Activated CD4-positive, alpha-beta memory T cell treated with anti-CD3 and anti-CD28 coated beads for 36 hours (primary cell): Measurements from ENCODE around the gene ZNRF3. TPM values are rescaled to one million over a fixed set of nuclear protein-coding genes. Genes with fewer than 3 reads are reported as not detected.
"Not testable (repeated sequence)": the region's sequence is repeated elsewhere in the genome, so short reads cannot be mapped to it uniquely, and the experiment has no call there.

Source experiments
- CTCF ChIA-PET: fragments of 350-600 bp; sonication (Branson Sonifier 250); formaldehyde crosslinking; loops from one replicate; lab custom pipeline; 2021; ENCODE audit warnings: antibody characterized with exemption, inconsistent platforms; lab: Charles Lee
- POLR2A ChIA-PET: fragments of 350-600 bp; sonication (Branson Sonifier 250); formaldehyde crosslinking; loops from one replicate; lab custom pipeline; 2021; ENCODE audit warnings: antibody characterized with exemption; lab: Charles Lee
- DNase-seq: peaks from one replicate; pipeline ENCODE4 v3.0.0-alpha.2; 2020
- H3K27ac Mint-ChIP-seq: one replicate; pipeline ENCODE4 v1.8.0; 2021; ENCODE audit warnings: mixed read lengths
- H3K27me3 Mint-ChIP-seq: one replicate; pipeline ENCODE4 v1.8.0; 2021; ENCODE audit warnings: mixed read lengths
- H3K36me3 Mint-ChIP-seq: one replicate; pipeline ENCODE4 v1.8.0; 2021; ENCODE audit warnings: mixed read lengths
- H3K4me1 Mint-ChIP-seq: one replicate; pipeline ENCODE4 v1.8.0; 2021; ENCODE audit warnings: low read depth, mixed read lengths
- H3K4me3 Mint-ChIP-seq: one replicate; pipeline ENCODE4 v1.8.0; 2021; ENCODE audit warnings: mild to moderate bottlenecking, mixed read lengths
- H3K9me3 Mint-ChIP-seq: one replicate; pipeline ENCODE4 v1.8.0; 2021; ENCODE audit warnings: mixed read lengths
- intact Hi-C: fragments of 100-400 bp; cut with micrococcal nuclease; formaldehyde crosslinking; loops from one replicate; pipeline ENCODE4 v1.15.1; 2023
- total RNA-seq, 2 experiments: library from RNA; stranded (reverse); gene quantifications; one replicate each; pipeline ENCODE4 v1.2.3, GENCODE V29; 2021

The ZNRF3 gene
- total RNA-seq, 2 experiments from 2014 or later, result 1.3 to 1.5 TPM

DNA sequence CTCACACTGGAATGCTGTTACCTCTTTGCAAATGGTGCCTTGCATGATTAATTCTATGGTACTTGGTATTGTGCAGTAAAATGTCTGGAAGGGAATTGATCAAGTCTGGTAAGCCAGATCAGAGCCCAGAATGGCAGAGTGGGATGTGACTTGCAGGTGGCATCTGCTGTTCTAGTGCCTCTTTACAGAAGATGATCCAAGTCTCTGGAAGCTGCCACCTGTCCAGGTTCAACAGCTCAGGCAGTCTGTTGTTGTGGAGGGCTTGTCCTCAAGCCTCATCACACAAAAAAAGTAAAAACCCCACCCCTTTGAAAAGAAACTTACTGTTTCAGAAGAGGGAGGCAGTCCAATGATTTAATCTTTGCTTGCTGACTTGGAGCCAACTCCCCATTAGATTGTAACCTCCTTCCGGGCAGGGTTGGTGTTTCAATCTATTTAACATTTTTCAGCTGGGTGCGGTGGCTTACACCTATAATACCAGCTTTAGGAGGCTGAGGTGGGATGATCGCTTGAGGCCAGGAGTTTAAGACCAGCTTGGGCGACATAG, 17.1 kb downstream of the ZNRF3 start:
- CTCF ChIA-PET, result interaction anchor here (1.2 kb wide), 1 partner anchor 45 kb away, joined by 3 read pairs; no protein-coding TSS in a partner anchor

DNA sequence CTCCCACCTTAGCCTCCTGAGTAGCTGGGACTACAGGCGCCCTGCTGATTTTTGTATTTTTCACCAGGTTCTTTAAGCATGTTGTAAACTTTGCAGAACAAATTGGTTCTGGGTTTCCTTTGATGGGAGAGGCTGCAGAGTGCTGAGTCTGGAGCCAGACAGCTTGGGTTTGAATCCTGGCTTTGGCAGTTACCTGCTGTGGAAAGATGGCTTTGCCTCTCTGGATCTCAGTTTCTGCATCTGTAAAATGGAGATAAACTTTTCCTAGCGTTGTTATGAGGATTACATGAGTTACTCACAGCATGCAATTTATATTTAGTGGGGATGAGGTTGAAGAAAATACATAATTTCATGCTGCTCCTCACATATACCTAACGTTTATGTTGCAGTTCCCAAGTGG, 19.1 kb downstream of the ZNRF3 start:
- intact Hi-C loops, result no loop called here
- Mint-ChIP-seq H3K4me1 (peaks cover 19% of the 10 kb centered on the region), H3K36me3 (no peaks in the 10 kb centered on the region), H3K9me3 (no peaks in the 10 kb centered on the region), H3K4me3 (no peak overlapping the region), H3K27ac (no peak overlapping the region), H3K27me3 (peaks cover 36% of the 10 kb centered on the region)
- DNase-seq, result no peak
- ChIA-PET CTCF (no interaction called here), POLR2A (no interaction called here)

More for the DNA sequence above, 17.1 kb downstream of the ZNRF3 start:
- no peak for DNase-seq
- peaks cover 25% of the 10 kb centered on the region for H3K27me3 Mint-ChIP-seq
- H3K36me3 Mint-ChIP-seq, result no peaks in the 10 kb centered on the region
- no peak overlapping the region for H3K27ac Mint-ChIP-seq
- intact Hi-C loops, result no loop called here
- POLR2A ChIA-PET, result interaction anchor here (0.5 kb wide), 1 partner anchor 40 kb away, joined by 4 read pairs; no protein-coding TSS in a partner anchor
- peaks cover 11% of the 10 kb centered on the region for H3K4me1 Mint-ChIP-seq
- no peak overlapping the region for H3K4me3 Mint-ChIP-seq
- no peaks in the 10 kb centered on the region for H3K9me3 Mint-ChIP-seq

DNA sequence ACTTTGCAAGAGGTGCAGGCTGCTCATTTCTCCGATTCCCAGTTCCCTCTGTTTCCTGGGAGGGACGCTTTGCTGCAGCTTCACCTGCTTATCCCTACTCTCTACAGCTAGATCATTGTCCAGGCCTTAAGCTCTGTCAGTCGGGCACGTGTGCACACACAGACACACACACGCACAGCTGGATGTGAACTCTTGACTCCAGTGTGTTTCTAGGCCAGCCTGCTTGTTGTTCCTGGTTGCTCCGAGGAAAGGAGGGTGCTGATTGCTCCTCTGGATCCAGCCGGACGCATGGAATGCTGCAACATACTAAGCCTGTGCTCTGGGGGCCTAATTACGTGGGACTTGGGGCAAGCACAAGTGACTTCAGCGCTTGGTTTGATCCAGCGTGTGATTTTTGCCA, 19.7 kb downstream of the ZNRF3 start:
- Mint-ChIP-seq H3K27ac (no peak overlapping the region), H3K4me3 (no peak overlapping the region), H3K9me3 (no peaks in the 10 kb centered on the region), H3K36me3 (no peaks in the 10 kb centered on the region), H3K27me3 (peaks cover 37% of the 10 kb centered on the region), H3K4me1 (peaks cover 24% of the 10 kb centered on the region)
- CTCF ChIA-PET, result no interaction called here
- DNase-seq, result no peak
- POLR2A ChIA-PET, result no interaction called here
- intact Hi-C loops, result no loop called here

DNA sequence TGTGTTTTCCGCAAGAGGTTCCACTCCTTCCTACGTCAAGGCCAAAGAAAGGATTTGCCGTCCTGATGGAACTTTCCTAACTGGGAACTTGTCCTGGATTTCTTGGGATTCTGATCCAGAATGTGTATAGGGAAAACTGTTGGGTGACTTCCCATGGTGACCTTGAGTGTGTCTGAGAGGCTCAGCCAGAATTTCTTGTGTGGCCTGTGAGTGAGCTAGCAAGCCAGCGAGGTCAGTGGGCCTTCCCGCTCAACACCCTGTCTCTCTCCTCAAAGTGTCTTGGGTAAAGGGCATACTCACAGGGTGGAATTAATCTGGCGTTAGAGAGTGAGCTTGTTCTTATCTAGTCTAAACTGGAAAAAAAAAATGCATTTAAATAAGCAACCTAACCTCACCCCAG, 20.4 kb downstream of the ZNRF3 start:
- CTCF ChIA-PET, result interaction anchor here (0.9 to 1.1 kb wide), 2 partner anchors 48 to 166 kb away, joined by 3 to 5 read pairs; no protein-coding TSS in a partner anchor

DNA sequence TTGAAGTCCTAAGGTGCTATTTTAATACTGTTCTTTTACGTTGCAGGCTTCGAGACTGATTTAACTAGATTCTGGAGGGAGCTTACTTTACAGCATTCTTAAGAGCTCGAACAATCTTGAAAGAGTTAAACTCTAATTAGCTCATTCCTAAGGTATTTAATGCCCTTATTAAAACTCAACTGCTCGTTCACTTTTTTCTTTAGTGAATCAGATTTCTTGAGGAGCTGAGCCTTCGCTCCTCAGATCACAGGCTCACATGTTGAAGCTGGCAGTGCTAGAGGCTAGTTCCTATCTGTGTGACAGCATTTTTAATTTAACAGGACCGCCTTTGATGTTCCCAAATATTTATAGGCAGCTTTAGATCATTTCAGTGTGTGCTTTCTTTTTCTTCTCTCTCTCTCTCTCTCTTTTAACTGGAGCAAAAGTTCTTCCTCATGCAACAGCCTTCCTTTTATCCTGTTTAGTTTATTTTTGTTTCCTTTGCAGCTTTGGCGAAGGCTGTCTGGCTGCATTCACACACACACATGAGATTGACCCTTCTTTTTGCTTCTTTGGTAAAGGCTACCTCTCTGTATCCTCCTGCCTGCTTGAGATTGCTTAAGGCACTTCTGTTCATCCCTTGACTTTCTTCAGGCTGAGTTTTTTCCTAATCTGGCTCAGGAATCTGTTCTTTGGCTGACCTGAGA, 21.0 kb downstream of the ZNRF3 start:
- no peak overlapping the region for H3K4me3 Mint-ChIP-seq
- POLR2A ChIA-PET, result interaction anchor here (1.9 kb wide), 1 partner anchor 53 kb away, joined by 4 read pairs; no protein-coding TSS in a partner anchor
- H3K36me3 Mint-ChIP-seq, result no peaks in the 10 kb centered on the region
- peaks cover 32% of the 10 kb centered on the region for H3K4me1 Mint-ChIP-seq
- no peak overlapping the region for H3K27ac Mint-ChIP-seq
- intact Hi-C loops, result no loop called here
- peaks cover 37% of the 10 kb centered on the region for H3K27me3 Mint-ChIP-seq
- DNase-seq, result no peak
- peaks cover 2% of the 10 kb centered on the region for H3K9me3 Mint-ChIP-seq
- CTCF ChIA-PET, result interaction anchor here (0.9 to 1.1 kb wide), 2 partner anchors 49 to 165 kb away, joined by 3 to 5 read pairs; no protein-coding TSS in a partner anchor

More for the DNA sequence above, 20.4 kb downstream of the ZNRF3 start:
- Mint-ChIP-seq H3K36me3 (no peaks in the 10 kb centered on the region), H3K4me1 (peaks cover 30% of the 10 kb centered on the region), H3K27me3 (peaks cover 37% of the 10 kb centered on the region), H3K4me3 (no peak overlapping the region), H3K9me3 (no peaks in the 10 kb centered on the region), H3K27ac (no peak overlapping the region)
- DNase-seq, result no peak
- POLR2A ChIA-PET, result no interaction called here
- intact Hi-C loops, result no loop called here

DNA sequence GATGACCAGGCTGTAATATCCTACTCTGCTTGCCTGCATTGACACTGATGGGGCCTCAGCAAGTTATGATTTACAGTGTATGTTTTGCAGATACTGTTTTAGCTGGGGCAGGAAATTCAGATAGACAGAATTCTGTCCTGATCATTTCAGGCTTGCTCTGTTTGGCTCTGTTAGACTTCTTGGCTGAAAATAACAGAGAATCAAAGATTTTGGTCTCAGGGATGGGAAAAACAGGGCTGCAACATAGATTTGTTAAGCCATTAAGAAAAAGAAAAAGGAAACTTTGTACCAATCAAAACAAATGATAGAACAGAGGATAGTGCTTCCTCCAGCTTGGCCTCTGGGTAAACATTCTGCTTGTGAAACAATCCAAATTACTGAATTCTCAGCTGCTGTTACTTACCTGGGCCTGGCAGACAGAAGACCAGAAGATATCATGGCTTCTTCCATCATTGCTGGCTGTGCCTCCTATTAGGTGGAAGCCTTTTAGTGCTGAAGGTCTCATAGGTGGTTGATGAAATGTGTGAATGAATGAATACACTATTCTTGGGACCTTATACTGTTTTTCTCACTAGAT, 22.0 kb downstream of the ZNRF3 start:
- no peak overlapping the region for H3K4me3 Mint-ChIP-seq
- H3K27me3 Mint-ChIP-seq, result peaks cover 40% of the 10 kb centered on the region
- intact Hi-C loops, result loop anchor here (5.0 kb wide), 1 partner anchor 262 kb away; no protein-coding TSS in a partner anchor
- no peak for DNase-seq
- peaks cover 32% of the 10 kb centered on the region for H3K4me1 Mint-ChIP-seq
- POLR2A ChIA-PET, result interaction anchor here (0.5 to 1.9 kb wide), 2 partner anchors 52 to 483 kb away, joined by 3 to 4 read pairs; no protein-coding TSS in a partner anchor
- no peak overlapping the region for H3K27ac Mint-ChIP-seq
- H3K36me3 Mint-ChIP-seq, result no peaks in the 10 kb centered on the region
- H3K9me3 Mint-ChIP-seq, result peaks cover 3% of the 10 kb centered on the region
- CTCF ChIA-PET, result interaction anchor here (0.7 to 0.9 kb wide), 2 partner anchors 61 to 135 kb away, joined by 3 to 4 read pairs; no protein-coding TSS in a partner anchor

DNA sequence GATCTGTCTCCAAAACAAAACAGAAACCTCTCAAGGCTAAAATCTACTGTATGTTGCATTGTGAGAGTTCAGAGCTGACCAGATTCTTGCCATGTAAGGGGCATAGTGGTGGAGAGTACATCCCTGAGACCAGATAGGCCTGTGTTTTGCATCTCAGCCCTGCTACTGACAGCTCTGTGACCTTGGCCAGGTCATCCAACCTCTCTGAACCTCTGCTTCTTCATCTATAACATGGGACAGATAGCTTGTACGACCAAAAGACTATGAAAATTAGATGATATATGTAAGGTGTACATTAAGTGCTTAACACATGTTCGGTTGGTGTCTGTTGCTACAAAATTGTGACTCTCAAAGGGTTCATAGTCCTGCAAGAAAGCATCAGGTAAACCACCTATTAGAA, 22.9 kb downstream of the ZNRF3 start:
- ChIA-PET POLR2A (interaction anchor here (1.9 kb wide), 1 partner anchor 51 kb away, joined by 4 read pairs; no protein-coding TSS in a partner anchor), CTCF (interaction anchor here (0.6 to 1.3 kb wide), 2 partner anchors 305 to 1020 kb away, joined by 3 to 4 read pairs; no protein-coding TSS in a partner anchor)
- DNase-seq, result no peak
- Mint-ChIP-seq H3K4me3 (no peak overlapping the region), H3K4me1 (peaks cover 34% of the 10 kb centered on the region), H3K9me3 (peaks cover 3% of the 10 kb centered on the region), H3K27me3 (peaks cover 46% of the 10 kb centered on the region), H3K27ac (no peak overlapping the region), H3K36me3 (no peaks in the 10 kb centered on the region)
- intact Hi-C loops, result loop anchor here (5.0 kb wide), 1 partner anchor 261 kb away; no protein-coding TSS in a partner anchor

DNA sequence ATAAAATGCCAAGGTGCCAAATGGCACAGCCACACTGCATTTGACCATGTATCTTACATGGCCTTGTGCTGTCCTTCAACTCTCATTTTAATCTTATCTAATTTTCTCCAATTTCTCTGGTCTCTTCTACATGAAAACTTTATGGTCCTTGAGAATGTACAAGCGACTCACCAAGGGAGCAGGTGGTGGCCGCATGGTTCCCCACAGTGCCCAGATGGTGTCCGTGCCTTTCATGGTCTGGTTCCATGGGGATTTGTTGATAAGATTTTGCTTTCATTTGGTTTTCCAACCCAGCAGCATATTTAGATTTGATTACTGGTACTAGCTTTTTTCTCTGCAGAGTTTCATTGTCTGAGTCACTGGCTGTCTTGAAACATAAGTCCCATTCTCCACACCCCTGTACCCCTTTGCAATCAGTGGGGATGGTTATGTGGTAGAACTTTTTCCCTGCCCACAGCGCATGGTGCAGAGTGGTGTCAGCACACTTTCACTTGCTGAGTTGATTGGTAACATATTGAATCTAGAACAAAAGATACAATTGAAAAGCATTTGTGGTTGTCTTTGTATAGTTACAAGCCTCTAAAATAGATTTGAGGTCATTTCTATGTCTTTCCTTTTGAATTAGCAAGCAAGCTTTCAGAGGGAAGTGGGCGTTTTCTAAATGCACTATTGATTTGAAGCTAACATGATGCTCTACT, 24.1 kb downstream of the ZNRF3 start:
- H3K4me3 Mint-ChIP-seq, result no peak overlapping the region
- H3K9me3 Mint-ChIP-seq, result peaks cover 3% of the 10 kb centered on the region
- peaks cover 34% of the 10 kb centered on the region for H3K4me1 Mint-ChIP-seq
- H3K27ac Mint-ChIP-seq, result peak overlapping the region; percentile 70
- intact Hi-C loops, result loop anchor here (1.0 to 5.0 kb wide), 2 partner anchors 48 to 260 kb away; no protein-coding TSS in a partner anchor
- peak; percentile 89 for DNase-seq
- H3K36me3 Mint-ChIP-seq, result no peaks in the 10 kb centered on the region
- POLR2A ChIA-PET, result interaction anchor here (1.3 to 2.0 kb wide), 2 partner anchors 107 to 110 kb away, joined by 3 to 6 read pairs; partner anchors contain the start of gene XBP1
- CTCF ChIA-PET, result interaction anchor here (1.0 to 1.1 kb wide), 2 partner anchors 20 to 52 kb away, joined by 3 read pairs; no protein-coding TSS in a partner anchor
- H3K27me3 Mint-ChIP-seq, result peaks cover 44% of the 10 kb centered on the region

DNA sequence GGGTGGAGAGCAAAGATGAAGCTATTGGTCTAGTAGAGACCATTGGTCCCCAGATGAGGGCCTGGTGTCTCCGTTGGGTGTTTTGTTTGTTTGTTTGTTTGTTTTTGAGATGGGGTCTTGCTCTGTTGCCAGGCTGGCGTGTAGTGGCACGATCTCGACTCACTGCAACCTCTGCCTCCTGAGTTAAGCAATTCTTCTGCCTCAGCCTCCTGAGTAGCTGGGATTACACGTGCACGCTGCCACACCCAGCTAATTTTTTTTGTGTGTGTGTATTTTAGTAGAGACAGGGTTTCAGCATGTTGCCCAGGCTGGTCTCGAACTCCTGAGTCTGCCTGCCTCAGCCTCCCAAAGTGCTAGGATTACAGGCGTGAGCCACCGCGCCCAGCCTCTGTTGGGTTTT, 25.4 kb downstream of the ZNRF3 start:
- Mint-ChIP-seq H3K27me3 (peaks cover 46% of the 10 kb centered on the region), H3K27ac (peak overlapping the region; percentile 45), H3K4me1 (peaks cover 34% of the 10 kb centered on the region)
- ChIA-PET POLR2A (interaction anchor here (0.6 to 2.0 kb wide), 4 partner anchors 105 to 122 kb away, joined by 3 to 6 read pairs (median 4); partner anchors contain the start of gene XBP1), CTCF (interaction anchor here (0.7 to 1.8 kb wide), 3 partner anchors 53 to 1478 kb away, joined by 3 to 7 read pairs (median 5); partner anchors contain the start of gene RNF215)
- not testable (repeated sequence) for H3K9me3 Mint-ChIP-seq, H3K4me3 Mint-ChIP-seq, H3K36me3 Mint-ChIP-seq, DNase-seq
- intact Hi-C loops, result loop anchor here (1.0 to 5.0 kb wide), 4 partner anchors 26 to 258 kb away; partner anchors contain the start of gene ZNRF3

DNA sequence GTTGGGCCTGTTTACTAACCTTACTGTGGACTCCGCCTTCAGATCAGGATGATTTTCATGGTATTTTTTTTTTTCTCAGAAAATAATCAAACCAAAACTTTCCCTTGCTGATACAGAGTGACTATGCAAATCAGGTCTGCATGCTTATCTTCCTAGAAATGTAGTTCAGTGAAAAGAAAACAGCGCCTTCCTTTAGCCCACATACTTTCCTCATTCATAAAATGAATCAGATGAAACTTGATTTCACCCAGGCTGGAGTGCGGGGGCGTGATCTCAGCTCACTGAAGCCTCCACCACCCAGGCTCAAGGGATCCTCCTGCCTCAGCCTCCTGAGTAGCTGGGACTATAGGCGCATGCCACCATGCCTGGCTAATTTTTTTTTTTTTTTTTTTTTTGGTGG, 26.0 kb downstream of the ZNRF3 start:
- H3K4me1 Mint-ChIP-seq, result peaks cover 34% of the 10 kb centered on the region

More for the DNA sequence above, 26.0 kb downstream of the ZNRF3 start:
- Mint-ChIP-seq H3K36me3 (no peaks in the 10 kb centered on the region), H3K27me3 (peaks cover 47% of the 10 kb centered on the region), H3K27ac (peak overlapping the region; percentile 58), H3K9me3 (peaks cover 3% of the 10 kb centered on the region), H3K4me3 (no peak overlapping the region)
- DNase-seq, result peak; percentile 89
- ChIA-PET CTCF (interaction anchor here (0.7 to 1.8 kb wide), 3 partner anchors 53 to 1478 kb away, joined by 3 to 7 read pairs (median 5); partner anchors contain the start of gene RNF215), POLR2A (interaction anchor here (0.6 to 2.0 kb wide), 6 partner anchors 55 to 121 kb away, joined by 3 to 6 read pairs (median 3); partner anchors contain the start of gene XBP1)
- intact Hi-C loops, result loop anchor here (1.0 to 5.0 kb wide), 4 partner anchors 26 to 258 kb away; partner anchors contain the start of gene ZNRF3
